HG02798 (cell line): Measurements from ENCODE around the gene PSME1.

Source experiments
- ATAC-seq: cut with Tn5 transposase; IDR thresholded peaks from one replicate; pipeline ENCODE4 v1.9.1; 2021; ENCODE audit warnings: mild to moderate bottlenecking; ENCODE audit not compliant: unreplicated experiment, poor library complexity

PSME1 gene

DNA sequence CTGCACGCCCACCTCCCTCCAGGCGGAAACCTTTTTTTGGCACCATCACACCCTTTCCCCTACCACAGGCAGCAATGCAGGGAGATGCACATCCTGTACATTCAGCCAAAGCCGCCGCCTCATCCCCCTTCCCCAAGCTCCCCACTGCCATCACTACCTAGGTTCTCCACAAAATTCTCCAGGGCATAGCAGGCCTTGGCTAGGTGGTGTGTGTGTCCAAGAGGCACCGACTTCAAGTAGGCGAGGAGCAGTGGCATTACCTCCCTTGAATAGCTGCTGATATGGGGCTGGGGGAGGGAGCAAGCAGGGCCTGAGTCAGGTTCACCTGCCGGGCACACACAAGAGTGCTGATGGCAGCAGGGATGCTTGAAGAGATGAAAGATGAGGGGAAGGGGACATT lies 49.0 kb downstream of the PSME1 start:
- no peak for ATAC-seq

GRCh38 chr14:24185741-24186140 lies 49.7 kb downstream of the PSME1 start:
- no peak for ATAC-seq

DNA sequence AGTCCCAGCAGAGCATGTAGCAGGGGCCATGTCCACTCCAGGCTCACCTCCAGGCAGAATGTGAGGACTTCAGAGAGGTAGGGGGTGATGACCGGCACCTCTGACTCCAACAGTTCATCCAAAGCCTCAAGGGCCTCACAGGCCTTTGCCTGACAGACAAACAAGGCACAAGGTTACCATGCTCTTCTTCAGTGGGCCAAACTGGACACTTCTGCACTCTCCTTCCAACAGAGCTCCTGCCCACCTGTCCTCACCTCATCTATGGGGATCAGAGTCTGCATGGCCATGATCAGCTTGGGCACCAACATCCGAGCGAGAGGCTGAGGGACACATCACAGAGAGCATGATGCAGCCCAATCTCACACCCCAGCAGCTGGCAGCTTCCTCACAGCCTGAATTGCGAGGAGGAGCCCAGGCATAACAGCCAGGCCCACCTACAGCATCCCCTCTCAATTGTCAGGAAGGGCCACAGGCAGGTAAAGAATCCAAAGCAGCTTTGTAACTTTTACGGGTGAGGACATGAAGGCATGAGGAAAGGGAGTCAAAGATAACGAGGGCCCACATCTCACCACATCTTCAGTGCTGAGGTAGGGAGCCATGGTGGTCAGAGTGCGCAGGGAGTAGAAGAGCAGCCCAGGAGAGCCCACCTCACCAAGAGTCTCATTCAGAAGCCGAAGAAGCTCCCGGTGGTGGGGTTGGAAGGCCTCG lies 51.0 kb downstream of the PSME1 start:
- no peak for ATAC-seq

- no peak for ATAC-seq
Observed at GRCh38 chr14:24187539-24187915, 51.5 kb downstream of the PSME1 start.
